K562 (cell line): ENCODE measurements around the gene TAF10. TPM values are rescaled to one million over a fixed set of nuclear protein-coding genes. Genes with fewer than 3 reads are reported as not detected.

Experiments used
- ATAC-seq: fragments of 200-7000 bp; cut with Tn5 transposase; 3 replicates; pipeline ENCODE4 v1.9.1; 2020; ENCODE audit warnings: moderate library complexity
- BruUV-seq: library from RNA; stranded (reverse); fragments of 400-500 nt; replicated peaks from 2 replicates; lab custom pipeline; 2021; lab: Mats Ljungman, UMichigan
- CTCF ChIA-PET: fragments of 300-600 bp; formaldehyde crosslinking; extraction: SDS; loops from one replicate; lab custom pipeline; 2021; ENCODE audit warnings: low intra/inter-chr PET ratio; lab: Yijun Ruan, JAX
- POLR2A ChIA-PET: fragments of 300-600, 350-650 bp; sonication (Branson Sonifier 250); formaldehyde crosslinking; extraction: SDS; loops from one replicate; lab custom pipeline; 2021; ENCODE audit warnings: antibody characterized with exemption, inconsistent platforms; lab: Yijun Ruan, JAX
- DNase-seq, 4 experiments: peaks; one replicate each; pipeline versions ENCODE4 v3.0.0 to v3.0.0-alpha.2; 2011 to 2018; ENCODE audit warnings: low spot score in 3 of 4, mixed read lengths in 3 of 4; ENCODE audit errors: extremely low read depth in 1 of 4
- FAIRE-seq: peaks from 2 replicates; lab custom pipeline; 2011; peaks lifted over from hg19 to GRCh38; lab: Jason Lieb, UNC
- H2AFZ ChIP-seq: 2 replicates; pipeline ENCODE4 v1.6.0; 2011; ENCODE audit warnings: low read depth, low read length, control low read depth, inconsistent platforms
- H3K27ac ChIP-seq: fragments of 200-600 bp; 3 replicates; pipeline ENCODE4 v1.8.0; 2011; ENCODE audit warnings: low read depth, mild to moderate bottlenecking, control low read depth, inconsistent platforms, low read length, moderate library complexity, mixed read lengths; ENCODE audit errors: extremely low read depth
- H3K27me3 ChIP-seq, 2 experiments: fragments of 300-600 bp in 1 of 2; 2 replicates in 1 of 2; 3 replicates in 1 of 2; pipeline versions ENCODE4 v1.6.0 to v1.8.0; 2011; ENCODE audit warnings: inconsistent platforms in 2 of 2, low read length in 2 of 2, mild to moderate bottlenecking in 1 of 2, mixed read lengths in 1 of 2, moderate library complexity in 1 of 2; ENCODE audit not compliant: control insufficient read depth in 2 of 2, insufficient read depth in 2 of 2
- H3K36me3 ChIP-seq: fragments of 300-600 bp; 3 replicates; pipeline ENCODE4 v1.8.0; 2011; ENCODE audit warnings: mild to moderate bottlenecking, low read length, inconsistent platforms; ENCODE audit not compliant: control insufficient read depth, insufficient read depth
- H3K4me1 ChIP-seq, 2 experiments: fragments of 200-600 bp in 1 of 2; replicated peaks in 1 of 2; 2 replicates in 1 of 2; 3 replicates in 1 of 2; pipeline versions ENCODE4 v1.5.1 to v1.8.0; 2011; ENCODE audit warnings: inconsistent platforms in 2 of 2, low read length in 2 of 2, mild to moderate bottlenecking in 1 of 2, mixed read lengths in 1 of 2, moderate library complexity in 1 of 2; ENCODE audit not compliant: control insufficient read depth in 2 of 2, insufficient read depth in 2 of 2
- H3K4me2 ChIP-seq: 2 replicates; pipeline ENCODE4 v1.6.1; 2011; ENCODE audit warnings: low read length, control low read depth, inconsistent platforms, mixed read lengths; ENCODE audit not compliant: insufficient read depth
- H3K4me3 ChIP-seq: fragments of 200-600 bp; sonication (generic), shearing (Covaris generic); 2 replicates; pipeline ENCODE4 v1.5.1; 2016; ENCODE audit warnings: control low read depth, inconsistent platforms
- H3K79me2 ChIP-seq: fragments of 200-600 bp; 3 replicates; pipeline ENCODE4 v1.8.0; 2011; ENCODE audit warnings: low read length, inconsistent platforms; ENCODE audit not compliant: control insufficient read depth, insufficient read depth
- H3K9ac ChIP-seq, 2 experiments: 2 replicates each; pipeline versions ENCODE4 v1.6.0 to v1.6.1; 2011; ENCODE audit warnings: low read depth in 2 of 2, low read length in 2 of 2, control low read depth in 1 of 2, inconsistent platforms in 1 of 2, mild to moderate bottlenecking in 1 of 2, mixed read lengths in 1 of 2; ENCODE audit not compliant: insufficient read depth in 1 of 2
- H3K9me1 ChIP-seq: one replicate; pipeline ENCODE4 v1.6.0; 2011; ENCODE audit warnings: inconsistent platforms, mild to moderate bottlenecking, low read length, moderate library complexity; ENCODE audit not compliant: control insufficient read depth, insufficient read depth
- H3K9me3 ChIP-seq: replicated peaks from 2 replicates; pipeline ENCODE4 v1.5.1; 2011; ENCODE audit warnings: low read depth, low read length, inconsistent platforms; ENCODE audit not compliant: control insufficient read depth, insufficient read depth
- H4K20me1 ChIP-seq: replicated peaks from 2 replicates; pipeline ENCODE4 v1.6.1; 2011; ENCODE audit warnings: low read length, inconsistent platforms, mixed read lengths; ENCODE audit not compliant: control insufficient read depth, insufficient read depth
- ATF7 ChIP-seq: fragments of 450-650 bp; IDR thresholded peaks from 2 replicates; pipeline ENCODE4 v1.7.1; 2014; ENCODE audit warnings: mild to moderate bottlenecking, moderate library complexity
- BMI1 ChIP-seq: fragments of 150-350 bp; IDR thresholded peaks from 2 replicates; pipeline ENCODE4 v1.6.1; 2014; ENCODE audit warnings: low read length
- E2F6 ChIP-seq, 2 experiments: IDR thresholded peaks; 2 replicates each; pipeline ENCODE4 v1.6.1; 2011; ENCODE audit warnings: borderline replicate concordance in 1 of 2, control low read depth in 1 of 2, low read depth in 1 of 2, low read length in 1 of 2, mild to moderate bottlenecking in 1 of 2, mixed read lengths in 1 of 2, moderate library complexity in 1 of 2; ENCODE audit not compliant: insufficient read depth in 1 of 2, insufficient read length in 1 of 2, poor library complexity in 1 of 2, severe bottlenecking in 1 of 2; ENCODE audit errors: extremely low read depth in 1 of 2
- ELF1 ChIP-seq: fragments of 200-800 bp; sonication (Bioruptor generic); IDR thresholded peaks from 2 replicates; pipeline ENCODE4 v1.6.1; 2016; ENCODE audit warnings: missing genetic modification characterization, missing compliant biosample characterization
- ETV5 ChIP-seq: sonication (generic); formaldehyde crosslinking; IDR thresholded peaks from 2 replicates; pipeline ENCODE4 v1.4.0; 2020; ENCODE audit warnings: low read depth, mild to moderate bottlenecking, missing genetic modification reagents
- NCOA4 ChIP-seq: fragments of 450-650 bp; IDR thresholded peaks from 2 replicates; pipeline ENCODE4 v1.6.1; 2018; ENCODE audit warnings: mild to moderate bottlenecking; ENCODE audit not compliant: partially characterized antibody
- NFIX ChIP-seq: fragments of 250-450 bp; sonication (Bioruptor Pico); IDR thresholded peaks from 2 replicates; pipeline ENCODE4 v1.4.0; 2020; ENCODE audit warnings: low read depth, mild to moderate bottlenecking, moderate library complexity
- POLR2A ChIP-seq: fragments of 450-650 bp; conservative IDR thresholded peaks from 2 replicates; pipeline ENCODE4 v1.6.1; 2016
- RBM25 ChIP-seq: fragments of 200-400 bp; formaldehyde crosslinking; IDR thresholded peaks from 2 replicates; pipeline ENCODE4 v1.6.1; 2018; ENCODE audit warnings: low read length, low read depth, moderate library complexity; ENCODE audit not compliant: severe bottlenecking
- RNF219 ChIP-seq: fragments of 250-450 bp; sonication (Bioruptor Pico); IDR thresholded peaks from 2 replicates; pipeline ENCODE4 v1.5.0; 2022; ENCODE audit warnings: mild to moderate bottlenecking
- SMAD3 ChIP-seq: fragments of 450-650 bp; formaldehyde crosslinking; conservative IDR thresholded peaks from 2 replicates; pipeline ENCODE4 v1.4.0; 2020; ENCODE audit warnings: mild to moderate bottlenecking
- STAT5A ChIP-seq: IDR thresholded peaks from 2 replicates; pipeline ENCODE4 v1.6.1; 2012; ENCODE audit warnings: low read length, inconsistent platforms, borderline replicate concordance
- TCF3 ChIP-seq: sonication (generic); formaldehyde crosslinking; IDR thresholded peaks from 2 replicates; pipeline ENCODE4 v1.4.0; 2020; ENCODE audit warnings: mild to moderate bottlenecking, missing genetic modification reagents
- THRB ChIP-seq: fragments of 450-650 bp; formaldehyde crosslinking; conservative IDR thresholded peaks from 2 replicates; pipeline ENCODE4 v1.4.0; 2022; ENCODE audit warnings: mild to moderate bottlenecking, missing genetic modification characterization
- U2AF2 ChIP-seq: fragments of 200-400 bp; formaldehyde crosslinking; optimal IDR thresholded peaks from 2 replicates; pipeline ENCODE3; 2017; ENCODE audit warnings: low read depth, mild to moderate bottlenecking, low read length
- ZBTB8A ChIP-seq: fragments of 450-650 bp; IDR thresholded peaks from 2 replicates; pipeline ENCODE4 v1.6.1; 2018; ENCODE audit warnings: mild to moderate bottlenecking, moderate library complexity; ENCODE audit not compliant: partially characterized antibody
- ZFX ChIP-seq: sonication (generic); formaldehyde crosslinking; IDR thresholded peaks from 2 replicates; pipeline ENCODE4 v1.8.0; 2022; ENCODE audit warnings: mild to moderate bottlenecking, missing genetic modification reagents, moderate library complexity
- ZNF134 ChIP-seq: fragments of 250-450 bp; sonication (Bioruptor Pico); conservative IDR thresholded peaks from 2 replicates; pipeline ENCODE4 v1.4.0; 2020
- WGBS: fragments of 100-300 bp; shearing (Covaris generic); methylation state at CpG from one replicate; pipeline ENCODE4 v1.1.6; 2016; ENCODE audit warnings: low coverage, mixed read lengths; ENCODE audit not compliant: insufficient coverage; ENCODE audit errors: missing lambda C conversion rate; 5-methylcytosine and 5-hydroxymethylcytosine counted together
- in situ Hi-C: fragments of 300-500 bp; cut with MboI; formaldehyde crosslinking; loops from 4 replicates; pipeline ENCODE4 v1.15.0; 2018; ENCODE audit warnings: inconsistent platforms, mixed read lengths
- intact Hi-C: fragments of 100-400 bp; cut with micrococcal nuclease; formaldehyde crosslinking; loops from 2 replicates; pipeline ENCODE4 v1.14.2; 2022
- polyA plus RNA-seq, 8 experiments: library from polyadenylated mRNA; depleted of rRNA in 4 of 8; stranded (reverse) in 5 of 8; unstranded in 3 of 8; fragments of >200 nt; fragmentation: Nextera tagmentation in 2 of 8; fragmentation: Illumina TruSeq in 1 of 8; extraction: Ambion mirVana in 2 of 8; extraction: Trizol in 1 of 8; gene quantifications; 2 replicates each; pipeline versions ENCODE4 v1.2.1 to v1.2.3, GENCODE V29; 2011 to 2014; ENCODE audit warnings: inconsistent platforms in 1 of 8, missing spikeins in 1 of 8
- total RNA-seq, 7 experiments: library from RNA; depleted of rRNA in 6 of 7; stranded (reverse); fragments of >200 nt in 6 of 7; fragmentation: Illumina TruSeq in 2 of 7; extraction: Trizol in 2 of 7; gene quantifications; 2 replicates each; pipeline versions ENCODE4 v1.2.1 to v1.2.3, GENCODE V29; 2011 to 2021; ENCODE audit warnings: low replicate concordance in 1 of 7

Gene TAF10
- total and polyA plus RNA-seq, 9 of the 15 experiments (the other 6 are each of a cell fraction or from before 2014, with no cell fraction given): 19.5 to 197 (median 121) TPM

- CTCF ChIA-PET: interaction anchor here (0.9 kb wide), 1 partner anchor 77 kb away, joined by 3 read pairs; no protein-coding TSS in a partner anchor
- Histone ChIP-seq H3K27me3 (no peaks in the 10 kb centered on the region), H3K79me2 (peaks cover 75% of the 10 kb centered on the region), H3K9me3 (no peaks in the 10 kb centered on the region), H3K9me1 (peaks cover 3% of the 10 kb centered on the region), H2AFZ (peak overlapping the region; percentile 72), H3K27ac (peak overlapping the region; percentile 85), H3K4me2 (peak overlapping the region; percentile 71), H3K36me3 (peaks cover 60% of the 10 kb centered on the region), H3K4me1 (peaks cover 31 to 34% of the 10 kb centered on the region in 2 experiments), H4K20me1 (no peaks in the 10 kb centered on the region), H3K9ac (peak overlapping the region; percentile 18 to 64; a peak in 3 of 4 replicates), H3K4me3 (no peak overlapping the region)
- intact Hi-C loops (no loop called here), in situ Hi-C loops (loop anchor here (5.0 kb wide), 1 partner anchor 74 kb away; no protein-coding TSS in a partner anchor)
- peak; percentile 81 for ATAC-seq
- no TSS peak for BruUV-seq
- peak; percentile 93 for FAIRE-seq
- WGBS: 5% methylated on average over 11 of the region's 11 CpGs
- DNase-seq: peak; percentile 68 to 94 (median 79)
- POLR2A ChIA-PET: interaction anchor here (0.5 to 1.8 kb wide), 15 partner anchors 8 to 133 kb away, joined by 3 to 17 read pairs (median 4); partner anchors contain the start of genes TPP1 and TRIM3
- TF ChIP-seq THRB (CRISPR knock-in tag): no peak
- TF ChIP-seq ELF1: peak; percentile 68; the same call in 1 of the 2 replicates
- peak; percentile 51; the same call in 1 of the 2 replicates for TF ChIP-seq POLR2A
- peak; percentile 97 for TF ChIP-seq ATF7
- peak; percentile 75 for TF ChIP-seq ZFX (CRISPR knock-in tag)
- TF ChIP-seq ZBTB8A: no peak
- no peak for TF ChIP-seq NCOA4
- TF ChIP-seq E2F6 (IDR thresholded peaks at IDR 0.05; ENCODE audit: borderline replicate concordance in 1 of 2, extremely low read depth in 1 of 2, insufficient read depth in 1 of 2, insufficient read length in 1 of 2, low read depth in 1 of 2, low read length in 1 of 2, poor library complexity in 1 of 2, severe bottlenecking in 1 of 2): peak in 1 of 2 experiments; percentile 21
- 0 out of 2 replicates have a peak, but pooled peaks have one; percentile 19 for TF ChIP-seq ZNF134 (CRISPR knock-in tag)
- no peak for TF ChIP-seq U2AF2
- no peak for TF ChIP-seq BMI1
- TF ChIP-seq ETV5: peak; percentile 67
- 0 out of 2 replicates have a peak, but pooled peaks have one; percentile 31 for TF ChIP-seq TCF3 (CRISPR knock-in tag)
- no peak for TF ChIP-seq NFIX (CRISPR knock-in tag)
- TF ChIP-seq RBM25: no peak
- TF ChIP-seq SMAD3 (CRISPR knock-in tag): 0 out of 2 replicates have a peak, but pooled peaks have one; percentile 30
- no peak for TF ChIP-seq RNF219 (CRISPR knock-in tag)
- TF ChIP-seq STAT5A: no peak
Measured at GRCh38 chr11:6606471-6607189, 5.4 kb downstream of the TAF10 start.
